HG02938 (cell line): ENCODE measurements around the gene TOPBP1.
"Not testable (repeated sequence)": the region's sequence is repeated elsewhere in the genome, so short reads cannot be mapped to it uniquely, and the experiment has no call there.

ENCODE experiments used
- ATAC-seq: cut with Tn5 transposase; IDR thresholded peaks from one replicate; pipeline ENCODE4 v1.9.1; 2021; ENCODE audit warnings: mild to moderate bottlenecking, moderate library complexity; ENCODE audit not compliant: unreplicated experiment

The TOPBP1 gene

DNA sequence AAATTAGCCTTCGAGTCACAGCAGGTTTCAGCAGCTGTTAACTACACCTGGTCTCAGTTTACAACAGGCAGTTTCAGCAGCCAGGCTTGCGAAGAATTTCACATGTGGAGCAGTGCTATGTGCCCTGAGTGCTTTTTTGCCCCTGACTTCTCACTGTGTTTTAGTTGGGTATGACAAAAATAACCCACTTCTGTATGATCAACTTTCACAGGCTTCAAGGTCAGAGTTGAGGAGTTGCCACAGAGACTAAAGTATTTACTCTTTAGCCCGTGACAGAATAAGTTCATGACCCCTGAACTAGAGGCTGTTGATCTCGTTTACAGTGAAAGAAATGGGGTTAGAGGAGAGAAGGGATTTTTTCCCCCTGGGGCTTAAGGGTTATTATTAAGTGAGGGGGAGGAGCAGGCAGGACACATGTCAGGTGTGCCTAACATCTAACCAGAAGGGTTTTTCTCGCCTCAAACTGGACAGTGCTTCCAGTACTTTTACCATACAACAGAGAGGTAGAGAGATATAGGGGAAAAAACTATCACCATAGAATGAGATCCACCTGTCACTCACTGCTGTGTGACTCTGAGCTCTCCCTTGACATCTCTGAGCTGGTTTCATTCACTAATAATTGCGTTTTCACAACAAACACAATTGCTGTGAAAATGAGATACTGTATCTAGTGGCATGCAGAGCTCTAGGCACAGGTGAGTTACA lies 14.0 kb upstream of the TOPBP1 start:
- ATAC-seq, result no peak

- no peak for ATAC-seq
These were observed 12.7 kb upstream of the TOPBP1 start for GRCh38 chr3:133674290-133674919.

- no peak for ATAC-seq
These were observed 12.0 kb upstream of the TOPBP1 start for GRCh38 chr3:133673746-133674145.

GRCh38 chr3:133672461-133672860 lies 10.7 kb upstream of the TOPBP1 start:
- ATAC-seq, result no peak

DNA sequence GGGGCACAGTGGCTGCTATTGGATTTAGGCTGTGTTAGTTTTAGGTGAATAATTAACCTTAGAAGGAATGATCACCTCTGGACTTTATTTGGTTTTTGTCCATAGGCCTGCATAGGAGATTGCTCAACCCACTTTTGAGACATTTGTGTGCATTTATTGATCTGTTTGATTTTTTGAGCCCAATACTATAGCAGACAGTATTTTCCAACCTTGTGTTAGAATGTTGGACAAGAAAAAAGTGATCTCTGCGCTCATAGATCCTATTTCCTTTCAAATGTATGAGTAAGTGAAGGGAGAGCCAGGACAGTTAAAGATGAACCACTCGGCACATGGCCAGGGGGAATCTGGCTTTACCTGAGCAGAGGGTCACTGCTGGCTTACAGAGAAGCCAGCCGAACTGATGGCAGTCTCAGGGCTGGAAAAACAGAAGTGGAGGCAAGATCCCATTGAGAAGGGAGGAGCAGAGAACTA lies 8.8 kb upstream of the TOPBP1 start:
- ATAC-seq, result no peak

DNA sequence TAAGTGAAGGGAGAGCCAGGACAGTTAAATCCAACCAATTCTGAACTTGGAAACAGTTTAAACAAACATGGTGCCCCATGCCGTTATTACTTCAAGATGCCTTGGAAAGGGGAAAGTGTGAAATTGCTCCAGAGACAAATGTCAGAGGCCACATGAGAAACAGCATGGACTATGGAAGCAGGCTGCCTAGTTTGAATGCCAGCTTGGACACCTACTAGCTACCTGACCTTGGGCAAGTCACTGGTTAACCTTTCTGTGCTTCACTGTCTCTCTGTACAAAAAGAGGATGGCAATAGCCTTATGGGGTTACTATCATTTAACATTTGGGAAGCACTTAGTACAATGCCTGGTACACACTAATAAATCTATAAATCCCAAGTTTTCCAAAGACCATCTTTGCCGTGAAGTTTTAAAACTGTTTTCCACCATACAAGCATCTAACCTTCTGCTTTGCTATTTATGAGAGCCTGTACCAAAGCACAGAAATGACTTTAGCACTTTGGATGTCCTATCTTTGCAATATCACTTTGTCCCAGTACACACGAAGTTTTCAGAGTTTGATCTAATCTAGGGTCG lies 8.3 kb upstream of the TOPBP1 start:
- no peak for ATAC-seq

GRCh38 chr3:133667118-133667517 lies 5.4 kb upstream of the TOPBP1 start:
- no peak for ATAC-seq

GRCh38 chr3:133665188-133665587 lies 3.4 kb upstream of the TOPBP1 start:
- not testable (repeated sequence) for ATAC-seq

DNA sequence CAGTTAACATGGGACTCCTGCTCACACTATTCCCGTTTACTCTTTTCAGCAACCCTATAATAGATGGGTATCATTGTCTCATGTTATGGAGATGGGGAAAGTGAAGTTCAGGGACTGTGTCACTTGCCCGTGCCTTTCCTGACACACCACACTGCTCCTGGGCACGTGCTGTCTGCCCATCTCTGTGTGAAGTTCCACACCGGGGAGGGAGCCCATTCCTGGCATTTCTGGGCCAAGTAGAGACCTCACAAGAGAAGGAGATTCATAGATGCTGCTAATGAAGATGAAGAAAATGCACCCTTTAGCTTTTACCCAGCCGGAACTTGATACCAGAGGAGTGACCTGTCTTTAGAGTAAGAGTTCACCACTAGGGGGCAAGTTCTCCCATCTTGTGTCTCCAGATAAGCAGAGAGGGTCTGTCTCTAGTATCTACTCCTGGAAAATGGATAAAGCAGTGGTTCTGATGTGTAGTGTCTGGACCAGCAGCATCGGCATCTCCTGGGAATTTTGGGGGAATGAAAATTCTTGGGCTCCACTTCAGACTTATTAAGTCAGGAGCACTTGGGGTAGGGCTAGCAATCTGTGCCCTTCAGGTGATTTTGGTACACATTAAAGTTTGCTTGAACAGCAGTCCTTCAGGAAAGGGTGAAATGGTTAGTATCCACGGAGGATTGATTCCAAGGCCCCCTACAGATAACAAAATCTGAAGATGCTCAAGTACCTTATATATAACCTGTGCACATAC lies 2.0 kb upstream of the TOPBP1 start:
- ATAC-seq, result peak; percentile 59

DNA sequence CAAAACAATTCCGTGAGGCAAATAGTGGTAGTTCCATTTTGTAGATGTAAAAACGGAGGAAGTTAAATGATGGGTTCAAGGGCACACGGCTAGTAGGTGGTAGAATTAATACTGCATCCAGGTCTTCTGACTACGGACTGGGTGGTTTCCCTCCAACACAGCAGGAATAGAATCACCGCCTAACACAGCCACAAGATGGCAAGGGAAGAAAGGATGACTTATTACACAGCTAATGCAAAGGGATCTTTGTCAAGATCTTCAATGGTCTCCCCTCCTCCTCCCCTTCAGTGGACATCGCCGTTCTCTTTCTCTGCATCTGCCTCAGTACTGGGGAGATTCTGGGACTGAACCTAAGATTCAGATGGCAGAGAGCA lies 524 bp upstream of the TOPBP1 start:
- ATAC-seq, result no peak

DNA sequence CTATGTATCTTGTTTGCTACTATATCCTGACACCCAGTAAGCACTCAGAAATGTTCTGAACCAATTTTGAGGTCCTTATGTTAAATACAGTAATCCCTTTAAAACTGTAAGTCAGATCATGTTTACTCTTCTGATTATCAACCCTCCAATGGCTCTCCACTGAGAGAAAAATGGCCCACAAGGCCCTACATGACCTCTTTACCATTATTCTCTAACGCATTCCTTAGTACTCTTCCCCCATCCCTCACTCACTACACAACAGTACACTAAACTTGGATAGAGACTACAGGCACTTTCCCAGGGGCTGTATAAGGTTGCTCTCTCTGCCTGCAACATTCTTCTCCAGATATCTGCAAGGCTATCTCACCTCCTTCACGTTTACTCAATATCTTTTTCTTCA lies 1.9 kb downstream of the TOPBP1 start:
- no peak for ATAC-seq

- no peak for ATAC-seq
These were observed 5.8 kb downstream of the TOPBP1 start for GRCh38 chr3:133655731-133656515.

GRCh38 chr3:133649486-133650068 lies 12.2 kb downstream of the TOPBP1 start:
- ATAC-seq, result no peak

DNA sequence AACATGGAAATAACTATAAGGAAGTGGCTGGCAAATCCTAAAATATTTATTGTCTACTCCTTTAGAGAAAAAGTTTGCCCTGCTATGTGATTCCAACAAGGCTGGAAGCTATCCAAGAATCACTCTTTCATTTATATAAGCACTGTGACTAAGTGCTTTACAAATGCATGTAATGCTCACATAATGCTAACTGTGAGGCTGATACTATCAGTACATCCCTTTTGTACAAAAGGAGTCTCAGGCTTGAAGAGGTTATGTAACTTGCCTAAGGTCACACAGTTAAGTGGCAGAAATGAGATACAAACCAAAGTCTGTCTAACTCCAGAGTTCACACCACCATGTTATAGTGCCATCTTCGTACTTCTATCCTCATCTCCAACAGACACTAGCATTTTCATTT lies 17.0 kb downstream of the TOPBP1 start:
- ATAC-seq, result no peak

- ATAC-seq, result no peak
These were observed 18.1 kb downstream of the TOPBP1 start for GRCh38 chr3:133643611-133644010.

DNA sequence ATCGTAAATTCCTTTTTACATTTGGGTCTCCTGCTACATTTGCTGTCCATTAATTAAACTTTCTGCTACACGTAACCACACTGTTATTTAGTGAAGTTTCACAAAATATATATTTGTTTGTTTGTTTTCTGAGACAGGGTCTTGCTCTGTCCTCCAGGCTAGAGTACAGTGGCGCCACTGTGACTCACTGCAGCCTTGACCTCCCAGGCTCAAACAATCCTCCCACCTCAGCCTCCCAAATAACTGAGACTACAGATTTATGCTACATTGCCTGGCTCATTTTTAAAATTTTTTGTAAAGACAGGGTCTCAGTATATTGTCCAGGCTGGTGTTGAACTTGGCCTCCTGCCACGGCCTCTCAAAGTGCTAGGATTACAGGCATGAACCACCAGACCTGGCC lies 20.5 kb downstream of the TOPBP1 start:
- no peak for ATAC-seq

- no peak for ATAC-seq
These were observed 28.3 kb downstream of the TOPBP1 start for GRCh38 chr3:133633439-133633838.

- ATAC-seq, result no peak
These were observed 32.6 kb downstream of the TOPBP1 start for GRCh38 chr3:133629146-133629545.

DNA sequence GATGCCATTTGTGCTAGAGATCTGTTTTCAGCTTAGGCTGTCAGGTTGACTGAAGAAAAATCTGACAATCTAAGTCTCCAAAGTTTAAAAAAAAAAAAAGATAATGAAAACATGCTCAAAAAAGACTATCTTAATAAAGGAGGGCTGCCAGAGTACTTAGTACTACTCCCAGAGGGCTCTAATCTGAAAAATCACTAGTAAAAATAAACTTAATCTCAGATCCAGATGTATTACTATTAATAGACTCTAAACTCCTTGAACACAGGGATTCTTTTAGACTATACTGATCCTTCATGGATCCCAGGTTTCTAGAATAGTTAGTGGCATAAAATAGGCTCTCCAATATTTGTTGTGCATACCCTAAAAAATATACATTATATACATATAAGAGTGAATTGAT lies 34.0 kb downstream of the TOPBP1 start:
- no peak for ATAC-seq

- peak; percentile 99 for ATAC-seq
These were observed 41.5 kb downstream of the TOPBP1 start for GRCh38 chr3:133620066-133620784.
